Sigmoid colon (tissue), 4 donors: Measurements from ENCODE around the gene GCM1.

Source experiments
- CTCF ChIP-seq, 4 experiments: fragments of 450-650 bp in 3 of 4; fragments of 200-600 bp in 1 of 4; IDR thresholded peaks; one replicate each; pipeline ENCODE4 v1.5.1; 2016 to 2019; ENCODE audit warnings: antibody characterized with exemption in 4 of 4, mild to moderate bottlenecking in 3 of 4, moderate library complexity in 2 of 4
- EP300 ChIP-seq, 4 donors: sonication (generic); formaldehyde crosslinking; IDR thresholded peaks; one replicate each; pipeline ENCODE4 v1.6.1; 2017; ENCODE audit warnings: antibody characterized with exemption in 4 of 4
- POLR2A ChIP-seq, 2 donors: fragments of 450-650 bp; IDR thresholded peaks; one replicate each; pipeline ENCODE4 v1.6.1; 2016; ENCODE audit warnings: antibody characterized with exemption in 2 of 2, mild to moderate bottlenecking in 2 of 2, moderate library complexity in 2 of 2
- POLR2AphosphoS5 ChIP-seq, 4 donors: sonication (generic); formaldehyde crosslinking; IDR thresholded peaks; one replicate each; pipeline ENCODE4 v1.6.1; 2017; ENCODE audit warnings: antibody characterized with exemption in 4 of 4

- TF ChIP-seq CTCF (IDR thresholded peaks at IDR 0.05) (no peak), EP300 (IDR thresholded peaks at IDR 0.05) (no peak), POLR2AphosphoS5 (IDR thresholded peaks at IDR 0.05) (no peak), POLR2A (IDR thresholded peaks at IDR 0.05) (no peak)
These were observed 3.8 kb downstream of the GCM1 start for GRCh38 chr6:53144802-53145201.
